Stimulated activated naive B cell treated with anti-CD40 and anti-IgM and Interleukin-4, amounts not matched to agents 10 μg/mL and 1 μg/mL and 100 μg/mL, for 72 hours (primary cell): ENCODE results near the gene C1QTNF8.

Source experiments
- ATAC-seq, 2 donors: fragments of 150-1000 bp; cut with Tn5 transposase; replicated peaks; 2 replicates each; pipeline ENCODE4 v1.10.0; 2021; ENCODE audit warnings: moderate library complexity in 1 of 2
- DNase-seq: peaks from one replicate; pipeline ENCODE4 v3.0.0; 2021
- H3K27ac Mint-ChIP-seq: one replicate; pipeline ENCODE4 v1.8.0; 2022; ENCODE audit warnings: mild to moderate bottlenecking, mixed read lengths
- H3K27me3 Mint-ChIP-seq, 2 donors: one replicate each; pipeline ENCODE4 v1.8.0; 2022; ENCODE audit warnings: mixed read lengths in 2 of 2
- H3K36me3 Mint-ChIP-seq, 2 donors: one replicate each; pipeline ENCODE4 v1.8.0; 2022; ENCODE audit warnings: mixed read lengths in 2 of 2, mild to moderate bottlenecking in 1 of 2
- H3K4me1 Mint-ChIP-seq, 2 donors: one replicate each; pipeline ENCODE4 v1.8.0; 2022; ENCODE audit warnings: mixed read lengths in 2 of 2, mild to moderate bottlenecking in 1 of 2
- H3K4me3 Mint-ChIP-seq, 2 donors: one replicate each; pipeline ENCODE4 v1.8.0; 2022; ENCODE audit warnings: mild to moderate bottlenecking in 2 of 2, mixed read lengths in 2 of 2, moderate library complexity in 1 of 2
- H3K9me3 Mint-ChIP-seq, 2 donors: one replicate each; pipeline ENCODE4 v1.8.0; 2022; ENCODE audit warnings: mixed read lengths in 2 of 2, mild to moderate bottlenecking in 1 of 2

The C1QTNF8 gene

DNA sequence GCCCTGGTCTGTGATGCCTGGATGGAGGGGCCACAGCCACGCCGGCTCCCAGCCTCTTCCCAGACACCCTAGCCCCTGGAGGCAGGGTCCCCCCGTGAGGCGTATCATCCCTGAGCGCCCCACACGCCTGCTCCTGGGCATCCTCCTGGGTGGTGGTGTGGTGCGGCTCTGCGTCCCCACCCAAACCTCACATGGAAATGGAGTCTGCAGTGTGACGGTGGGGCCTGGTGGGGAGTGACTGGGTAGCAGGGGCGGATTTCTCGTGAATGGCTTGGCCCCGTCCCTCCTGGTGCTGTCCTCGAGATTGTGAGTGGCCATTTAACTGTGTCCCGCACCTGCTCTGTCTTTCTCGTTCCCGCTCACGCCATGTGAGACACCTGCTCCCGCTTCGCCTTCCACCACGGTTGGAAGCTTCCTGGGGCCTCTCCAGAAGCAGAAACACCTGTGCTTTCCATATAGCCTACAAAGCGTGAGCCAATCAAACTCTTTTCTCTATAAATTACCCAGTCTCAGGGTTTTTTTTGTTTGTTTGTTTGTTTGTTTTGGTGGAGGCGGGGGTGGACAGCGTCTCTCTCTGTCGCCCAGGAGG is 29.4 kb downstream of the C1QTNF8 start:
- H3K27ac Mint-ChIP-seq = no peak overlapping the region
- no peak overlapping the region for H3K4me3 Mint-ChIP-seq
- DNase-seq (no peak), ATAC-seq (peak in 1 of 2 donors; percentile 18)
- peaks cover 3 to 6% of the 10 kb centered on the region in 2 donors for H3K36me3 Mint-ChIP-seq
- peaks cover 5 to 7% of the 10 kb centered on the region in 2 donors for H3K4me1 Mint-ChIP-seq
- H3K27me3 Mint-ChIP-seq = peaks cover 48 to 87% of the 10 kb centered on the region in 2 donors
- peaks cover 2 to 5% of the 10 kb centered on the region in 2 donors for H3K9me3 Mint-ChIP-seq

GRCh38 chr16:1065469-1066128 is 30.4 kb downstream of the C1QTNF8 start:
- peaks cover 2 to 5% of the 10 kb centered on the region in 2 donors for H3K9me3 Mint-ChIP-seq
- H3K36me3 Mint-ChIP-seq = peaks cover 3 to 6% of the 10 kb centered on the region in 2 donors
- no peak overlapping the region for H3K27ac Mint-ChIP-seq
- H3K27me3 Mint-ChIP-seq = peaks cover 44 to 76% of the 10 kb centered on the region in 2 donors
- DNase-seq (no peak), ATAC-seq (no peak)
- peaks cover 5 to 7% of the 10 kb centered on the region in 2 donors for H3K4me1 Mint-ChIP-seq
- H3K4me3 Mint-ChIP-seq = no peak overlapping the region

- Mint-ChIP-seq H3K27me3 (peaks cover 31 to 60% of the 10 kb centered on the region in 2 donors), H3K4me3 (no peak overlapping the region), H3K4me1 (peaks cover 5 to 7% of the 10 kb centered on the region in 2 donors), H3K9me3 (peaks cover 6 to 9% of the 10 kb centered on the region in 2 donors), H3K27ac (no peak overlapping the region), H3K36me3 (peaks cover 3 to 9% of the 10 kb centered on the region in 2 donors)
- DNase-seq (no peak), ATAC-seq (no peak)
These were observed 32.3 kb downstream of the C1QTNF8 start for GRCh38 chr16:1063728-1064127.

DNA sequence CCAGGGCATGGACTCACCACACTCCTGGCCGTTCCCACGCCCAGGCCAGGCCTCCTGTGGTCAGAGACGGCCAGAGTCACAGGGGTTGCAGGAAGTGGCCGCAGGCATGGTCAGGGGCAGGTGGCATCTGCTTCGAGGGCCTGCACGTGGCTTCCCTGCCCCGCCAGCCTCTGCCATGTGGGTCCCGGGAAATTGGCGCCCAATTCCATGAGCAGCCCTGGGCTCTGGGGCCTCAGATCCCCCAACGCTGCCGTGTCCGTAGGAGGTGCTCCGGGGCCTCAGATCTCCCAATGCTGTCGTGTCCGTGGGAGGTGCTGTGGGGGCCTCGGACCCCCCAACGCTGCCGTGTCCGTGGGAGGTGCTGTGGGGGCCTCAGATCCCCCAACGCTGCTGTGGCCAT is 33.1 kb downstream of the C1QTNF8 start:
- DNase-seq (no peak), ATAC-seq (no peak)
- no peak overlapping the region for H3K4me3 Mint-ChIP-seq
- H3K9me3 Mint-ChIP-seq = peaks cover 6 to 9% of the 10 kb centered on the region in 2 donors
- H3K27me3 Mint-ChIP-seq = peaks cover 31 to 53% of the 10 kb centered on the region in 2 donors
- peaks cover 5 to 7% of the 10 kb centered on the region in 2 donors for H3K4me1 Mint-ChIP-seq
- peaks cover 3 to 9% of the 10 kb centered on the region in 2 donors for H3K36me3 Mint-ChIP-seq
- H3K27ac Mint-ChIP-seq = no peak overlapping the region

DNA sequence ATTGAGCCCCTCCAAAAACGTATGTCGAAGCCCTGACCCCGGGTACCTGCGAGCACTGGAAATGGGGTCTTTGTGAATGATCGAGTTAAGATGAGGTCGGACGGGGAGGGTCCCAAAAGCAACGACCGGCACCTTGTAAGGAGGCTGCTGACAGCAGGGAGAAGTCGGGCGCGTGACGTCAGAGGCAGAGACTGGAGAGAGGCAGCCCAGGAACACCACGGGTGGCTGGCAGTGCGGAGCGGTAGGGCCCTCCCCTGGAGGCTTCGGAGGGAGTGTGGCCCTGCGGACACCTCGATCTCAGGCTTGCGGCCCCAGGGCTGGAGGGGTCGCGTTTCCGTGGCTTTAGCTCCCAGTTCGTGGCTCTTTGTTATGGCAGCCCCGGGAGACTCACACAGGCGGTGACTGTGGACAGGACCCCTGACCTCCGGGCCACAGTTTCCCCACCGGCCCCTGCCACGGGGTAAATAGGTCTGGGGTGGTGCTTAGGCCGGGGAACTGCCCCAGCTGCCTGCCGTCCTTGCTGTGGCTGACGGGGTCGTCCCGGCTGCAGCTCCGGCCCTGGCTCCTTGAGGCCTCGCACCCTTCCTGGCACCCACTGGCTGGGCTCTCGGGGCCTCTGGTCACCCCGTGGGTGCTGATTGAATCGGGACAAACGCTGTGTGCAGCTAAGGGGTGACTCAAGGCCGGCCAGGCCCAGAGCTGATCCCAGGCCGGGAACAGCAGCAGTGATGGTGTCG is 34.1 kb downstream of the C1QTNF8 start:
- peaks cover 4% of the 10 kb centered on the region in 2 donors for H3K9me3 Mint-ChIP-seq
- ATAC-seq = no peak
- no peak for DNase-seq
- H3K4me3 Mint-ChIP-seq = no peak overlapping the region
- peaks cover 0 to 1% of the 10 kb centered on the region in 2 donors for H3K4me1 Mint-ChIP-seq
- H3K36me3 Mint-ChIP-seq = peaks cover 0 to 4% of the 10 kb centered on the region in 2 donors
- no peak overlapping the region for H3K27ac Mint-ChIP-seq
- H3K27me3 Mint-ChIP-seq = peaks cover 23 to 43% of the 10 kb centered on the region in 2 donors

DNA sequence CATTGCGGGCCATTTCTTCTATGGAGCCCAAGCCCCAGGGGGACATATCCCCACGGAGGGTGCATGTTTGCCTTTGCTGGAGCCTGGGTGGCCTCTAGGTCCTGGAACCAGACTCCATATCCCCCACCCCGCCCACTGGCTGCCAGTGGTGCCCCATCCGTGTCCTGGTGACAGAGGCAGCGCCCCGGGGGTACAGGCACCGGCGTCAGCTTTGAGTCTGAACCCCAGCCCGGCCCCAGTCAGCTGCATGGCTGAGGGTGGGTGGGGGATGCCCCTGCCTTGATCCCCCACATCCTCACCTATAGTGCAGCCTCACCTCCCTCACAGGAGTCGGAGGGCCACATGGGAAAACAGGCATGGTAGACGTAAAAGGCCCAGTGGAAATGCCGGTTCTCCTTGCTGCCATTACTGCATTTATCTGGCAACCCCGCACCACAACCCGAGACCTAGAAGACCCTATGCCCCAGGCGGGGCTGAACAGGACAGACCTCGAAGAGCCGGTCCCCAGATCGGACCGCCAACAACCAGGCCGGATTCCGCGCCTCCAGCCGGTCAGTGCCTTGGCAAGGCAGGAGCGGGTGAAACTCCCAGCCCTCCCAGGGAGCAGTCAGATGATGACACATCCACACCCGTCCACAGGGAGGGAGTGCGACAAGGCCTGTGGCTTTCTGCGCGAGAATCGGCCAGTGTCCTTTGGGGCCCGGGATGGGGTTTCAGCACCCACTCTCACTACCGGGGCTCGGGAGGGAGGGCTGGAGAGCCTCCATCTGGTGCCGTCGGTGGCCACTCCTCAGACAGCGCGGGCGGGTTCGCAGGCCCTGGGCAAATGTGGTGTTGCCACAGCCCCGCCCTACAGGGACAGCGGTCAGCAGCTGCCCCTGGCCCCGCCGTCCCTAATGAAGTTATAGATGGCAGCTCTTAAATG is 35.4 kb downstream of the C1QTNF8 start:
- Mint-ChIP-seq H3K4me1 (peaks cover 0 to 1% of the 10 kb centered on the region in 2 donors), H3K27me3 (peaks cover 16 to 37% of the 10 kb centered on the region in 2 donors), H3K9me3 (peaks cover 4% of the 10 kb centered on the region in 2 donors), H3K4me3 (no peak overlapping the region), H3K36me3 (peaks cover 0 to 4% of the 10 kb centered on the region in 2 donors), H3K27ac (no peak overlapping the region)
- ATAC-seq = no peak
- no peak for DNase-seq

GRCh38 chr16:1059310-1059709 is 36.7 kb downstream of the C1QTNF8 start:
- Mint-ChIP-seq H3K9me3 (peaks cover 4% of the 10 kb centered on the region in 2 donors), H3K36me3 (peaks cover 0 to 4% of the 10 kb centered on the region in 2 donors), H3K4me1 (no peaks in the 10 kb centered on the region), H3K27me3 (peaks cover 17 to 33% of the 10 kb centered on the region in 2 donors), H3K4me3 (no peak overlapping the region), H3K27ac (no peak overlapping the region)
- DNase-seq (no peak), ATAC-seq (no peak)

- Mint-ChIP-seq H3K36me3 (peaks cover 0 to 4% of the 10 kb centered on the region in 2 donors), H3K27me3 (peaks cover 14 to 23% of the 10 kb centered on the region in 2 donors), H3K4me1 (no peaks in the 10 kb centered on the region), H3K4me3 (no peak overlapping the region), H3K9me3 (peaks cover 4% of the 10 kb centered on the region in 2 donors), H3K27ac (no peak overlapping the region)
- DNase-seq (no peak), ATAC-seq (no peak)
These were observed 37.8 kb downstream of the C1QTNF8 start for GRCh38 chr16:1058216-1058615.

GRCh38 chr16:1057252-1057932 is 38.7 kb downstream of the C1QTNF8 start:
- peaks cover 0 to 4% of the 10 kb centered on the region in 2 donors for H3K36me3 Mint-ChIP-seq
- H3K4me3 Mint-ChIP-seq = no peak overlapping the region
- H3K9me3 Mint-ChIP-seq = peaks cover 4% of the 10 kb centered on the region in 2 donors
- DNase-seq (no peak), ATAC-seq (peak; percentile 47 to 54)
- H3K27me3 Mint-ChIP-seq = peaks cover 14 to 15% of the 10 kb centered on the region in 2 donors
- no peaks in the 10 kb centered on the region for H3K4me1 Mint-ChIP-seq
- H3K27ac Mint-ChIP-seq = no peak overlapping the region

DNA sequence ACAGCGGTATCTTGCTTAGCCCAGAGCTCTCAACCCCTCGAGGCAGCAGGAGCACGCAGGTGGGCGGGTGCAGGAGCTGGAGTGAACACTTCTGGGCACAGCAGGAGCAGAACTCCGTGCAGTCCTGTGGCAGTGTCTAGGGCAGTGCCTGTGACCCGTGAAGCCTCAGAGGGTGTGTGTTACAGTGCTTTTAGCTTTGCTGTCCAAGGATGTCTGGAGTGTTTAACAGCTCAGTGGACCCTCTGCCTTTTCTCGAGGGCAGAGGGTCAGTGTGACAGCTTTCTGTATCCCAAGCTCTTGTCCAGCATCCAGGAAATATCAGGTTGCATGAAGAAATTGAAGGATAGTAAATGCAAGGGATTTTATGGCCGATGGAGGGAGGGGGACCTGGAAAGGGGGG is 39.8 kb downstream of the C1QTNF8 start:
- Mint-ChIP-seq H3K4me1 (no peaks in the 10 kb centered on the region), H3K27me3 (peaks cover 14 to 21% of the 10 kb centered on the region in 2 donors), H3K27ac (no peak overlapping the region), H3K36me3 (peaks cover 0 to 4% of the 10 kb centered on the region in 2 donors), H3K9me3 (peaks cover 4% of the 10 kb centered on the region in 2 donors), H3K4me3 (no peak overlapping the region)
- DNase-seq (no peak), ATAC-seq (no peak)

GRCh38 chr16:1055557-1055924 is 40.5 kb downstream of the C1QTNF8 start:
- ATAC-seq (no peak), DNase-seq (no peak)
- H3K4me1 Mint-ChIP-seq = no peaks in the 10 kb centered on the region
- peaks cover 4% of the 10 kb centered on the region in 2 donors for H3K9me3 Mint-ChIP-seq
- H3K27ac Mint-ChIP-seq = no peak overlapping the region
- H3K27me3 Mint-ChIP-seq = peaks cover 14 to 21% of the 10 kb centered on the region in 2 donors
- H3K4me3 Mint-ChIP-seq = no peak overlapping the region
- peaks cover 0 to 4% of the 10 kb centered on the region in 2 donors for H3K36me3 Mint-ChIP-seq

- Mint-ChIP-seq H3K36me3 (peaks cover 0 to 4% of the 10 kb centered on the region in 2 donors), H3K9me3 (peaks cover 4% of the 10 kb centered on the region in 2 donors), H3K27ac (no peak overlapping the region), H3K4me3 (no peak overlapping the region), H3K4me1 (no peaks in the 10 kb centered on the region), H3K27me3 (peaks cover 14 to 21% of the 10 kb centered on the region in 2 donors)
- ATAC-seq (peak; percentile 52 to 55), DNase-seq (no peak)
These were observed 41.1 kb downstream of the C1QTNF8 start for GRCh38 chr16:1054660-1055556.
